Activated T-cell treated with anti-CD3 and anti-CD28 coated beads for 24 hours (primary cell): ENCODE data around the gene PRMT7.

ENCODE experiments used
- DNase-seq: peaks from one replicate; pipeline ENCODE4 v3.0.0-alpha.2; 2020; ENCODE audit warnings: low read depth

Gene PRMT7

GRCh38 chr16:68376590-68376989 lies 65.8 kb downstream of the PRMT7 start:
- no peak for DNase-seq

- no peak for DNase-seq
These were observed 66.4 kb downstream of the PRMT7 start for GRCh38 chr16:68377221-68377620.

GRCh38 chr16:68377667-68378393 lies 67.0 kb downstream of the PRMT7 start:
- no peak for DNase-seq

- no peak for DNase-seq
These were observed 67.9 kb downstream of the PRMT7 start for GRCh38 chr16:68378436-68379415.

GRCh38 chr16:68379472-68380347 lies 68.9 kb downstream of the PRMT7 start:
- no peak for DNase-seq

GRCh38 chr16:68380348-68380670 lies 69.5 kb downstream of the PRMT7 start:
- no peak for DNase-seq

GRCh38 chr16:68380676-68381362 lies 70.0 kb downstream of the PRMT7 start:
- no peak for DNase-seq

GRCh38 chr16:68381363-68381724 lies 70.5 kb downstream of the PRMT7 start:
- no peak for DNase-seq

GRCh38 chr16:68382296-68382718 lies 71.5 kb downstream of the PRMT7 start:
- no peak for DNase-seq

GRCh38 chr16:68383858-68384257 lies 73.0 kb downstream of the PRMT7 start:
- DNase-seq, result no peak

- no peak for DNase-seq
These were observed 73.7 kb downstream of the PRMT7 start for GRCh38 chr16:68384288-68385161.

GRCh38 chr16:68385371-68385770 lies 74.6 kb downstream of the PRMT7 start:
- DNase-seq, result no peak

- no peak for DNase-seq
These were observed 75.8 kb downstream of the PRMT7 start for GRCh38 chr16:68386628-68387027.

- no peak for DNase-seq
These were observed 76.5 kb downstream of the PRMT7 start for GRCh38 chr16:68387301-68387700.

GRCh38 chr16:68388124-68388523 lies 77.3 kb downstream of the PRMT7 start:
- no peak for DNase-seq

- no peak for DNase-seq
These were observed 78.2 kb downstream of the PRMT7 start for GRCh38 chr16:68389006-68389405.

- no peak for DNase-seq
These were observed 79.0 kb downstream of the PRMT7 start for GRCh38 chr16:68389750-68390371.

- no peak for DNase-seq
These were observed 82.5 kb downstream of the PRMT7 start for GRCh38 chr16:68393333-68393732.

GRCh38 chr16:68395167-68395786 lies 84.5 kb downstream of the PRMT7 start:
- DNase-seq, result no peak

GRCh38 chr16:68395815-68396214 lies 85.0 kb downstream of the PRMT7 start:
- DNase-seq, result no peak
